Keratinocyte (primary cell): ENCODE data around the gene TMEM253.

ENCODE experiments used
- CTCF ChIP-seq, 3 experiments: IDR thresholded peaks in 1 of 3; conservative IDR thresholded peaks in 1 of 3; optimal IDR thresholded peaks in 1 of 3; 2 replicates in 2 of 3; 3 replicates in 1 of 3; pipeline versions ENCODE3 to v1.5.1; 2011; ENCODE audit warnings: low read length in 3 of 3, mild to moderate bottlenecking in 3 of 3, moderate library complexity in 2 of 3, control low read depth in 1 of 3, inconsistent platforms in 1 of 3; ENCODE audit not compliant: insufficient read depth in 2 of 3; ENCODE audit errors: extremely low read depth in 1 of 3
- EZH2 ChIP-seq: IDR thresholded peaks from one replicate; pipeline ENCODE4 v1.6.1; 2012; ENCODE audit warnings: inconsistent platforms, mild to moderate bottlenecking, low read length, moderate library complexity

- TF ChIP-seq CTCF (optimal IDR thresholded peaks at IDR 0.05 in 1 of 3, IDR thresholded peaks at IDR 0.05 in 1 of 3, conservative IDR thresholded peaks at IDR 0.05 in 1 of 3; ENCODE audit: extremely low read depth in 1 of 3, insufficient read depth in 2 of 3, low read length in 3 of 3) (no peak), EZH2 (no peak)
Observed at GRCh38 chr14:21078287-21078686, 22.6 kb upstream of the TMEM253 start.
